GM11168 (cell line): ENCODE results near the gene GLTPD2.
"Not testable (repeated sequence)": the region's sequence is repeated elsewhere in the genome, so short reads cannot be mapped to it uniquely, and the experiment has no call there.

Source experiments
- in situ Hi-C: fragments of 300-500 bp; cut with MboI; formaldehyde crosslinking; loops from one replicate; pipeline ENCODE4 v1.12.0; 2022; ENCODE audit warnings: low sequenced_read_pairs; ENCODE audit not compliant: unreplicated experiment

The GLTPD2 gene

DNA sequence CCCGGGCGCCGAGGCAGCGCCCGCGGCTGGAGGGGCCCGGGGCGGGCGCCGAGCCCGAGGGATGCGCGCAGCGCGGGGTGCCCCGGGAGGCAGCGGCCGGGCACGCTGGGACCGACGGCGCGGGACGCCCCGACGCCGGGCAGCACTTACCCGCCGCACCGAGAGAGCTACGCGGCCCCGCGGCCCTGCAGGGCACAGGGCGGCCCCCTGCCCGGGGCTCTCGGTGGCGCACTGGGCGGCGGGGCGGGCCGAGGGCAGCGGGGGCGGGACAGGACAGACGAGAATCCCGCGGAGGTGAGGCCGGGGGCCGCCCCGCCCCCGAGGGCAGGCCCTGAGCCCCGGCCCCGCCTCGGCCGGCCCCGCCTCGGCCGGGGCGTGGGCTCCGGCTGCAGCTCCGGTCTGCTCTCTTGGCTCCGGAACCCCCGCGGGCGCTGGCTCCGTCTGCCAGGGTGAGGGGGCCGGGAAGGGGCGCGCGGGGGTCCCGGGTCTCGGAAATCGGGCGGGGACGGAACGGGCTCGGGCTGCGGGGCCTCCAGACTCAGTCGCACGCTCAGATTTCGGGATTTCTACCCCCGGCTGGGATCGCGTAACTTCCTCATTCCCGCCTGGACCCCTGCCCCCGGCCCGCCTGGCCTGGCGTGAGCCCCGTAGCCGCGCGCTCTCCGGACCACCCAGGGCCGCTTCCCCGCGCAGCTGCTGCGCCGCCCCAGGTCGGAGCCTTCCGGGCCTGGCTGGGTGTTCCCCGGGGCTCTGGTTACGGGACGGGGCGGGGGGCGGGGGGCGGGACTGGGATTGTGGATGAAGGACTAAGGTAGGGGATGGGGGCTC lies 18.2 kb downstream of the GLTPD2 start, which contains the start of gene PLD2:
TSS of gene PLD2 (plus strand) at position 376 of the 828 bp plus-strand sequence. CDS start 621 bp downstream, outside the sequence.
- in situ Hi-C loops, result loop anchor here (10.0 kb wide), 1 partner anchor 78 kb away; no protein-coding TSS in a partner anchor

DNA sequence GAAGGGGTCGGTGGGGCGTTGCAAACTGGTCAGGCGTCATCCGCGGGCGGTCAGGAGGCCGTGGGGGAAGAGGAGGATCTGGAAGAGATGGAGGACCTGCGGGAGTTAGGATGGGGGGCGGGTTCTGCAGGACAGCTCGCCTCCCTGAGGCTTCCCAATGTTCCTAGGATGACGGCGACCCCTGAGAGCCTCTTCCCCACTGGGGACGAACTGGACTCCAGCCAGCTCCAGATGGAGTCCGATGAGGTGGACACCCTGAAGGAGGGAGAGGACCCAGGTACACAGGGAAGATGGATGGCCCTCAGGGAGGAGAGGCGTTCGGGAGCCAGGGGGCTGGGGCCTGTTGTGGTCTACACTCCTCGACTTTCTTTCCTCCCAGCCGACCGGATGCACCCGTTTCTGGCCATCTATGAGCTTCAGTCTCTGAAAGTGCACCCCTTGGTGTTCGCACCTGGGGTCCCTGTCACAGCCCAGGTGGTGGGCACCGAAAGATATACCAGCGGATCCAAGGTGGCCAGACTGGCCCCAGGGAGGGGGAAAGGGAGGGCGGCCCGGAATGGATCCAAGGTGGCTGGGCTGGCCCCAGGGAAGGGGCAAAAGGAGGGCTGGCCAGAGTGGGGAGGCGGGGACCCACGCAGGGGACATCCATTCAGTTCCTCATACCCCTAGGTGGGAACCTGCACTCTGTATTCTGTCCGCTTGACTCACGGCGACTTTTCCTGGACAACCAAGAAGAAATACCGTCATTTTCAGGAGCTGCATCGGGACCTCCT lies 19.0 kb downstream of the GLTPD2 start:
- in situ Hi-C loops, result loop anchor here (10.0 kb wide), 1 partner anchor 77 kb away; no protein-coding TSS in a partner anchor

DNA sequence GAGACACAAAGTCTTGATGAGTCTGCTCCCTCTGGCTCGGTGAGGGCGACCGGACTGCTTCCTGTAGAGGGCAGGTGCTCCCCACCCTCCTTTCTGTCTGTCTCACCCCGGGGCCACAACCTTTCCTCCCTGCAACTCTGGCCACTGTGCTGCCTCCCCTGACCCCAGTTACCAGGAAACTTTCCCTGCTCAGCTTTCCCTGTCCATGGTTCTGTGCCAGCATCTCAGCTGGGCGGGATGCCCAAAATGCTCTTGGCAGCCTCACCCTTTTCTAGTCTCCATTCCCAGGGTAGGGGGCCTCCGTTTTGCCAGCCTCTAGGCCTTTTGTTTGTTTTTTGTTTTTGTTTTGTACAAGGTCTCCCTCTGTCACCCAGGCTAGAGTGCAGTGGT lies 19.6 kb downstream of the GLTPD2 start:
- in situ Hi-C loops, result loop anchor here (10.0 kb wide), 1 partner anchor 76 kb away; no protein-coding TSS in a partner anchor

DNA sequence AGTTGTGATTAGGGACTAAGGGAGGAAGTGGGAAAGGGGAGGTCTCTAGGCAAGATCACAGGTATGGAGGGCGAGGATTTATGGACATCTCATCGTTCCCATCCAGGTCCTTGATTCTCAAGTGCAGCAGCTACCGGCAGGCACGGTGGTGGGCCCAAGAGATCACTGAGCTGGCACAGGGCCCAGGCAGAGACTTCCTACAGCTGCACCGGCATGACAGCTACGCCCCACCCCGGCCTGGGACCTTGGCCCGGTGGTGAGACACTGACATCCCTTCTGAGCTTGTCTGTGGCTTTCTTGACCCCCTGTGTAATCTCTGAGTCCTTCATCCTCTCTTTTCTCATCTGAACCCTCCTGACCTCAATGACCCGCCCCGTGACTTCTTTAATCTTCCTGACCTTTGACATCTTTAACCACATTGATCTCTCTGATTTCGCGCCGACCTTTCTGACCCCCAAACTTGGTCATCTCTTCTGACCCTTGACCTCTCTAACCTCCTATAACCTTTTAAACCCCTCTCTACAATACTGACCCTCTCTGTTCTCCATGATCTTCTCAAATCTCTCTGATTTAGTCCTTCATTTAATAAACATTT lies 22.0 kb downstream of the GLTPD2 start:
- in situ Hi-C loops, result no loop called here

GRCh38 chr17:4811471-4811870 lies 22.7 kb downstream of the GLTPD2 start:
- in situ Hi-C loops, result no loop called here

DNA sequence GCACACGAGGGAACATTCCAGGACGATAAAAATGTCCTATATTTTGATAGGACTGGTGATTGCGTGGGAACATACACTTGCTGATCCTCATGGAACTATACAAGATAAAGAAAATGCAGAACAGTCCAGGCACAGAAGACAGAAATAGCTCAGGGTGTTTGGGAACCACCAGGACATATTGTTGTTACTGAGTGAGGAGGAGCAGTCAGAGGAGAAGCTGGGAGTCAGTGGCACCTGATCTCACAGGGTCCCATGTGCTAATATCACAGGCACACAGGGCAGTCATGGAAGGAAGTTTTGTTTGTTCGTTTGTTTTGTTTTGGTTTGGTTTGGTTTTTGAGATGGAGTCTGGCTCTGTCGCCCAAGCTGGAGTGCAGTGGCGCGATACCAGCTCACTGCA lies 23.9 kb downstream of the GLTPD2 start:
- in situ Hi-C loops, result no loop called here

DNA sequence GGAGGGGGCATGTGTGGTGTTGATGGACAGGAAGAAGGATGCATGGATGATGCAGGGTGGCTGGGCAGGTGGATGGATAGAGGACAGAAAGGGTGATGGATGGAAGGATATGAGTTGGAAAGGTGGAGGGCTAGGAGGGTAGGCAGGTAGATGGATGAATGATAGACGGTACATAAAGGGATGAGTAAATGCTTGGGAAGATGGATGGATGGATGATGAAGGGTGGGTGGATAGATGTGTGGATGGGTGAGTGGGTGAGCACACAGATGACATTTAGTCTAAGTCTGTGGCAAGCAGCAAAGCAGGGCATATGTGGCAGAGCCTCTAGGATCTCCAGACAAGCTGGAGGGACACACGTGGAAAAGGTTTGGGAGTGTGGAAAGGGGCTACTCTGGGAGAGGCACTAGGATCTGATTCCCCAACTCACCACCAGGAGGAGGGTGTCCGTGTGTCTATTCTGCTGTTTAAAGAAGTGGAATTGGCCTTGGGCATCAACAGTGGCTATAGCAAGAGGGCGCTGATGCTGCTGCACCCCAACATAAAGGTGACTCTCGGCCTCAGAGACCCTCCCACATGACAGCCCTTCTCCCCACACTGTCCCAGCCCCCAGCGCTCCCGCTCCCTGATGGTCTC lies 26.4 kb downstream of the GLTPD2 start:
- in situ Hi-C loops, result no loop called here

DNA sequence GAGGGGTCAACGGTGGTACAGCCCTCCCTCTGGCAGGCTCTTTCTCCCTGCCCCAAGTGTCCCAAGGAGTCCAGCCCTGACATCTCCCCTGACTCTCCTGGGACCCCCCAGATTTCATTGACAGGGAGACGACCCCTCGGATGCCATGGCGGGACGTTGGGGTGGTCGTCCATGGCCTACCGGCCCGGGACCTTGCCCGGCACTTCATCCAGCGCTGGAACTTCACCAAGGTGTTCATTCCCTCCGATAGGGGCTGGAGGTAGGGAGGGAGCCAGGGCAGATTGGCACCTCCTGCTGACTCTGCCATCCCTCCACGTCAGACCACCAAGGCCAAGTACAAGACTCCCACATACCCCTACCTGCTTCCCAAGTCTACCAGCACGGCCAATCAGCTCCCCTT lies 28.1 kb downstream of the GLTPD2 start:
- in situ Hi-C loops, result no loop called here

DNA sequence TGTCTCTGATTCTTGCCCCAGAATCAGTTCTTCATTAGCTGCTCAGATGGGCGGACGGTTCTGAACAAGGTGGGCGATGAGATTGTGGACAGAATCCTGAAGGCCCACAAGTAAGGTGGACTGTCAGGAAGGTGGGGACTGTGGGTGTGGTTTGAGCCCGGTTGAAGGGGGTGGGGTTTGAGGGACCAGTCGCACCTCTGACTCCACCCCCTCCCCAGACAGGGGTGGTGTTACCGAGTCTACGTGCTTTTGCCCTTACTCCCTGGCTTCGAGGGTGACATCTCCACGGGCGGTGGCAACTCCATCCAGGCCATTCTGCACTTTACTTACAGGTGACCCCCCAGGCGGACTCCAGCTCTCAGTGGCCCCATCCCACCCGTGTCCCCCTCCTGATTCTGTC lies 29.5 kb downstream of the GLTPD2 start:
- in situ Hi-C loops, result no loop called here

- in situ Hi-C loops, result no loop called here
Measured at GRCh38 chr17:4822835-4823234, 34.1 kb downstream of the GLTPD2 start.

GRCh38 chr17:4823373-4824089 lies 34.8 kb downstream of the GLTPD2 start:
- in situ Hi-C loops, result no loop called here

DNA sequence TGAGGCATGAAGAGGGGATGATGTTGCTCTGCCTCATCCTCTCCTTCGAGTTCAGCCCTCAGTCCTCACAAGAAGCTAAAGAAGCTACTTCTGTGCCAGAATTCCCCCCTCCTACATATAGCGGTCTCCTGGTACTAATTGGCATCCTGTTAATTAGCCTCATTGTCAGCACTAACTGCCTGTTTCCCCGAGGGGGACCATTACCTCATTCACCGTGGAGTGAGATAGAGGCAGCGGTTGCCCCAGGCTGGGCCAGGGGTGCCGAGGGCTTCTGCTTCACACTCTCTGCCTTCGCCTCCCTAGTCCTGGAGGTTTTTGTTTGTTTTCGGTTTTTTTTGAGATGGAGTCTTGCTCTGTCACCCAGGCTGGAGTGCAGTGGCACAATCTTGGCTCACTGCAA lies 38.6 kb downstream of the GLTPD2 start:
- in situ Hi-C loops, result no loop called here

GRCh38 chr17:4832829-4833177 lies 44.0 kb downstream of the GLTPD2 start:
- in situ Hi-C loops, result not testable (repeated sequence)

- in situ Hi-C loops, result no loop called here
Measured at GRCh38 chr17:4833178-4833940, 44.6 kb downstream of the GLTPD2 start, which contains the start of gene MINK1. MINK1 (plus strand) TSS chr17:4833340; CDS start chr17:4833584, 244 bp downstream.

DNA sequence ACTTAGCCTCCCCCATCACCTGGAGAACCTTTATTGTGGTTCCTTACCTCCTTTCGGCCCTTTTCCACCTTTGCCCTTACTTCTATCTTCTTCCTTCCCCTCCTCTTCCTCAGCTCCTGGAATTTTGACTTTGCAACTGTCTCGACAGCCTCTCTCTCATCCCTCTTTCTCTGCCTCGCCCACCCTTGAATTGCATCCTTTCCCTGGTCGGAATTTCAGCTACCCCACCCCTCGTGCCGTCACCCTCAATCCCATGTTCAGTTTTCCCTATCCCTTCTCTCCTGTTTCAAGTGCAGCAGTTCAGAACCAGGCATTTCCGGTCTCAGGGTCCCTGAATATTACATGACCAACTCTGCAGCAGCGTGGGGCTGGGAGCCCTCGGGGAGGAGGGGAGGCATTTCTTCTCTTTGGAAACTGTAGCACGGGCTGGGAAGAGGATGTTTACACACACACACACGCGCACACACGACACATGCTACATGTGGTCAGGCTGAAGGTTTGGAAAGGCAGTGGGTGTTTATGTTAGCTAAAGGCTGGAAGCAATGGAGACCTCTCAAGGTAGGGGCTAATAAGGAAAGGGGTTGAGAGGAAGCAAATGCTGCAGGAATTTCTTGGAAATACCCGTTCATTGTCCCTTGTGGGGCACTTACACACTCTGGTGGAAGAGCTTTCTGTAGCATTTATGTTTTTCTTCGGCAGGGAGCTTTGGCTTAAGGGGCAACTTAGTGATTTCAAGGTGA lies 45.3 kb downstream of the GLTPD2 start:
- in situ Hi-C loops, result no loop called here

DNA sequence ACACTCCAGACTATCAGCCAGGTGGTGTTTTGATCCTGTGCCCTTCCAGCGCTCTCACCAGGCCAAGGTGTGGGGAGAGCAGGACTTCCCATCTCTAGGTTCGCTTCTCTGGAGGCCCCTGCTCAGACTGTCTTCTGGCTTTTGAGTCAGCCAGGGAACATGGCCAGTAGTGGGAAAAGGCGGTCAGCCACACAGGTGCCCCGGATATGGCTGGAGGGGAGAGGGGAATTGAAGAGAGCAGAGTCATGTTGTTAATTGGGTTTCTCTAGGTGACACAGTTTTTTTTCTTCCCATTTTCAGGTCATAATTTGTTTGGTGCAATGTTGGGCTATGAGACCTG lies 45.9 kb downstream of the GLTPD2 start:
- in situ Hi-C loops, result no loop called here

GRCh38 chr17:4836221-4836620 lies 47.5 kb downstream of the GLTPD2 start:
- in situ Hi-C loops, result no loop called here

DNA sequence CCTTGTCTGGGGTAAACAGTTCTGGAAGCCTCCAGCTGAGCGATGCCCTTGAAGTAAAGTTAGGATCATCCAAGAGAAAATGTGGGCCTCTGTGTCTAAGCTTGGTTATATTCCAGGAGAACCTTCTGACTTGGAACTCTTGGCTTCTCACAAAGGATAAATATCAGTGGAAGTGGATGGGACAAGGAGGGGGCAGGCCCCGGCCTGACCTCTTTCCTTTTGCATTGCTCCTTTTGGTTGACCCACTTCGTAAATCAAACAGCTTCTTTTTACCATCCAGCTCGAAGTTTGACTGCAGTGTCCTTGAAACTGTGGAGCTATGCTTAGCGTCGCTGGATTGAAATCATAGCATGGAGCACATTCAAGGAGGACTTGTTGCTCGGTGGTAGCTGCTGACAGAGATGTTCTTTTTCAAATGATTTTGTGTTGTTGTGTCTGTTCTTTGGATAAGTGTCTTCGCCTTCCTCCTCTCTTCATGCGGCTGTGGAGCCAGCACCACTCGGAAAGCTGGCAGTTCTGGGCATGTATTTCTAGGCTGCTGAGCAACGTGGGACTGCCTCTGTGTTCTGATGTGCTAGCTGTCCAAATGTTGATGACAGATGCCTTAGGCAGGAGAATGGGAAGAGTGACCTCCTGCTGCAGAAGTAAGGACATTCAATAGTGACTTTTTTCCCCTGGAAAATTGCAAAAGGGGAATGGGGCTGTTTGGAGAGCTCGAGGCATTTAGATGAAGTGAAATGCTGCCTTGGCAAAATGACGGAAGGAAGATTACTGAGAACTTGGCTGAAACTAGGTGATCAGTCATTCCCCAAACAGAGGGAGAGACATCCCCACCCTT lies 48.9 kb downstream of the GLTPD2 start:
- in situ Hi-C loops, result no loop called here
